GM23338 (cell line): Measurements from ENCODE around the gene RPL32.

ENCODE experiments used
- CREB1 ChIP-seq: fragments of 250-450 bp; sonication (Bioruptor Pico); IDR thresholded peaks from 2 replicates; pipeline ENCODE4 v1.5.0; 2020; ENCODE audit warnings: low read depth, mild to moderate bottlenecking, moderate library complexity
- CTCF ChIP-seq, 2 experiments: fragments of 200-600 bp in 1 of 2; sonication (generic) in 1 of 2; conservative IDR thresholded peaks; 2 replicates each; pipeline versions ENCODE4 v1.5.1 to v1.6.1; 2016 to 2017; ENCODE audit warnings: antibody characterized with exemption in 2 of 2, low read depth in 2 of 2, mild to moderate bottlenecking in 2 of 2, moderate library complexity in 1 of 2
- ETS1 ChIP-seq: IDR thresholded peaks from 2 replicates; pipeline ENCODE4 v1.6.1; 2016; ENCODE audit warnings: antibody characterized with exemption
- EZH2 ChIP-seq: fragments of 200-600 bp; sonication (generic); IDR thresholded peaks from one replicate; pipeline ENCODE4 v1.8.0; 2017; ENCODE audit warnings: antibody characterized with exemption, mild to moderate bottlenecking, low read depth; ENCODE audit not compliant: unreplicated experiment
- EZH2phosphoT487 ChIP-seq: fragments of 200-600 bp; sonication (generic); IDR thresholded peaks from one replicate; pipeline ENCODE4 v1.8.1; 2018; ENCODE audit warnings: antibody characterized with exemption; ENCODE audit not compliant: unreplicated experiment
- JUNB ChIP-seq: IDR thresholded peaks from one replicate; pipeline ENCODE4 v1.6.1; 2016; ENCODE audit warnings: antibody characterized with exemption; ENCODE audit not compliant: unreplicated experiment
- POLR2AphosphoS5 ChIP-seq: IDR thresholded peaks from 2 replicates; pipeline ENCODE4 v1.6.1; 2016; ENCODE audit warnings: antibody characterized with exemption, low read depth
- REST ChIP-seq: IDR thresholded peaks from one replicate; pipeline ENCODE4 v1.6.1; 2018; ENCODE audit warnings: antibody characterized with exemption; ENCODE audit not compliant: unreplicated experiment
- ZNF331 ChIP-seq: fragments of 250-450 bp; sonication (Bioruptor Pico); IDR thresholded peaks from 2 replicates; pipeline ENCODE4 v1.5.0; 2020; ENCODE audit warnings: low read depth, mild to moderate bottlenecking, moderate library complexity
- ZNF462 ChIP-seq: fragments of 250-450 bp; sonication (Bioruptor Pico); IDR thresholded peaks from 2 replicates; pipeline ENCODE4 v1.5.0; 2020; ENCODE audit warnings: mild to moderate bottlenecking, moderate library complexity

GRCh38 chr3:12812812-12813211 lies 28.6 kb downstream of the RPL32 start:
- TF ChIP-seq CTCF (conservative IDR thresholded peaks at IDR 0.05; ENCODE audit: low read depth in 2 of 2): 0 out of 4 replicates have a peak, but pooled peaks of 1 of the 2 experiments have one; percentile 3
- no peak for TF ChIP-seq EZH2
- TF ChIP-seq POLR2AphosphoS5: no peak
- no peak for TF ChIP-seq REST
- TF ChIP-seq ZNF331 (CRISPR knock-in tag): no peak
- TF ChIP-seq EZH2phosphoT487: no peak
- no peak for TF ChIP-seq CREB1 (CRISPR knock-in tag)
- no peak for TF ChIP-seq JUNB
- TF ChIP-seq ETS1: no peak
- no peak for TF ChIP-seq ZNF462 (CRISPR knock-in tag)
